Smooth muscle cell (in vitro differentiated cells): ENCODE results near the gene ZBTB16. TPM values are rescaled to one million over a fixed set of nuclear protein-coding genes. Genes with fewer than 3 reads are reported as not detected.

Source experiments
- DNase-seq: peaks from one replicate; lab custom pipeline; 2025; ENCODE audit not compliant: unreplicated experiment; lab: John Stamatoyannopoulos, UW
- H2AFZ ChIP-seq: fragments of 200-600 bp; sonication (generic); 2 replicates; pipeline ENCODE4 v1.6.0; 2016; ENCODE audit warnings: antibody characterized with exemption, low read depth, mild to moderate bottlenecking
- H3F3A ChIP-seq: fragments of 200-600 bp; sonication (generic); 2 replicates; pipeline ENCODE4 v1.6.0; 2017; ENCODE audit warnings: antibody characterized with exemption, low read depth
- H3K27ac ChIP-seq: fragments of 200-600 bp; sonication (generic); 2 replicates; pipeline ENCODE4 v1.5.1; 2016; ENCODE audit warnings: low read depth, mild to moderate bottlenecking
- H3K27me3 ChIP-seq: fragments of 200-600 bp; sonication (generic); 2 replicates; pipeline ENCODE4 v1.6.1; 2016; ENCODE audit warnings: low read depth, mild to moderate bottlenecking
- H3K36me3 ChIP-seq: fragments of 200-600 bp; sonication (generic); 2 replicates; pipeline ENCODE4 v1.5.1; 2016; ENCODE audit warnings: low read depth
- H3K4me1 ChIP-seq: fragments of 200-600 bp; sonication (generic); 2 replicates; pipeline ENCODE4 v1.5.1; 2016; ENCODE audit warnings: low read depth
- H3K4me2 ChIP-seq: fragments of 200-600 bp; sonication (generic); 2 replicates; pipeline ENCODE4 v1.6.0; 2016; ENCODE audit warnings: mild to moderate bottlenecking
- H3K4me3 ChIP-seq: fragments of 200-600 bp; sonication (generic); 2 replicates; pipeline ENCODE4 v1.5.1; 2016; ENCODE audit warnings: mild to moderate bottlenecking
- H3K79me2 ChIP-seq: fragments of 200-600 bp; sonication (generic); 2 replicates; pipeline ENCODE4 v1.6.0; 2016; ENCODE audit warnings: low read depth, mild to moderate bottlenecking
- H3K9ac ChIP-seq: fragments of 200-600 bp; sonication (generic); 2 replicates; pipeline ENCODE4 v1.6.0; 2016; ENCODE audit warnings: low read depth
- H3K9me3 ChIP-seq: fragments of 200-600 bp; sonication (generic); replicated peaks from 2 replicates; pipeline ENCODE4 v1.5.1; 2016; ENCODE audit warnings: low read depth
- H4K20me1 ChIP-seq: fragments of 200-600 bp; sonication (generic); 2 replicates; pipeline ENCODE4 v1.6.0; 2016; ENCODE audit warnings: low read depth
- CTCF ChIP-seq: fragments of 200-600 bp; sonication (generic); IDR thresholded peaks from 2 replicates; pipeline ENCODE4 v1.5.1; 2017; ENCODE audit warnings: borderline replicate concordance, mild to moderate bottlenecking, antibody characterized with exemption; ENCODE audit not compliant: insufficient read depth, poor library complexity, severe bottlenecking
- WGBS: methylation state at CpG from one replicate; pipeline ENCODE4 v1.1.7; 2016; ENCODE audit warnings: low lambda C conversion rate; 5-methylcytosine and 5-hydroxymethylcytosine counted together
- polyA plus RNA-seq: library from polyadenylated mRNA; unstranded; fragments of >200 nt; fragmentation: Nextera tagmentation; extraction: Ambion mirVana; gene quantifications from 2 replicates; pipeline ENCODE4 v1.2.1, GENCODE V29; 2016
- total RNA-seq: library from RNA; depleted of rRNA; stranded (reverse); fragments of >200 nt; gene quantifications from 2 replicates; pipeline ENCODE4 v1.2.3, GENCODE V29; 2014

Gene ZBTB16
- total and polyA plus RNA-seq, 2 experiments from 2014 or later = not detected

- H3K9me3 ChIP-seq = no peaks in the 10 kb centered on the region
- DNase-seq = no peak
- no peak overlapping the region for H3K4me2 ChIP-seq
- H3K27me3 ChIP-seq = peaks cover 65% of the 10 kb centered on the region
- H3K36me3 ChIP-seq = no peaks in the 10 kb centered on the region
- H4K20me1 ChIP-seq = no peaks in the 10 kb centered on the region
- TF ChIP-seq CTCF = no peak
- WGBS = 71% methylated on average over 3 of the region's 3 CpGs
- H3K27ac ChIP-seq = no peak overlapping the region
- H3K79me2 ChIP-seq = no peaks in the 10 kb centered on the region
- peaks cover 7% of the 10 kb centered on the region for H3K4me1 ChIP-seq
- H3K4me3 ChIP-seq = no peak overlapping the region
- H3F3A ChIP-seq = no peaks in the 10 kb centered on the region
- no peak overlapping the region for H2AFZ ChIP-seq
- H3K9ac ChIP-seq = no peak overlapping the region
Measured at GRCh38 chr11:114181195-114181594, 121.7 kb downstream of the ZBTB16 start.

GRCh38 chr11:114181752-114182151 lies 122.2 kb downstream of the ZBTB16 start:
- H2AFZ ChIP-seq = no peak overlapping the region
- H3K4me2 ChIP-seq = no peak overlapping the region
- no peaks in the 10 kb centered on the region for H3K36me3 ChIP-seq
- H3K79me2 ChIP-seq = no peaks in the 10 kb centered on the region
- no peaks in the 10 kb centered on the region for H3K9me3 ChIP-seq
- no peak overlapping the region for H3K9ac ChIP-seq
- 89% methylated on average over 8 of the region's 8 CpGs for WGBS
- no peak overlapping the region for H3K4me3 ChIP-seq
- no peak for TF ChIP-seq CTCF
- DNase-seq = no peak
- no peaks in the 10 kb centered on the region for H4K20me1 ChIP-seq
- no peak overlapping the region for H3K27ac ChIP-seq
- H3K27me3 ChIP-seq = peaks cover 60% of the 10 kb centered on the region
- H3F3A ChIP-seq = no peaks in the 10 kb centered on the region
- H3K4me1 ChIP-seq = peaks cover 7% of the 10 kb centered on the region

- Histone ChIP-seq H3K9ac (no peak overlapping the region), H3F3A (no peaks in the 10 kb centered on the region), H4K20me1 (no peaks in the 10 kb centered on the region), H3K4me1 (peaks cover 7% of the 10 kb centered on the region), H3K27ac (no peak overlapping the region), H3K9me3 (no peaks in the 10 kb centered on the region), H3K4me3 (no peak overlapping the region), H2AFZ (no peak overlapping the region), H3K4me2 (no peak overlapping the region), H3K79me2 (no peaks in the 10 kb centered on the region), H3K27me3 (peaks cover 57% of the 10 kb centered on the region), H3K36me3 (no peaks in the 10 kb centered on the region)
- no peak for TF ChIP-seq CTCF
- DNase-seq = no peak
- 90% methylated on average over 11 of the region's 11 CpGs for WGBS
Measured at GRCh38 chr11:114182471-114183043, 123.0 kb downstream of the ZBTB16 start.

- Histone ChIP-seq H3F3A (no peaks in the 10 kb centered on the region), H3K4me3 (no peak overlapping the region), H3K4me2 (no peak overlapping the region), H4K20me1 (no peaks in the 10 kb centered on the region), H3K27ac (no peak overlapping the region), H3K9me3 (no peaks in the 10 kb centered on the region), H3K9ac (no peak overlapping the region), H3K36me3 (no peaks in the 10 kb centered on the region), H2AFZ (no peak overlapping the region), H3K79me2 (no peaks in the 10 kb centered on the region), H3K27me3 (peaks cover 53% of the 10 kb centered on the region), H3K4me1 (peaks cover 7% of the 10 kb centered on the region)
- TF ChIP-seq CTCF = no peak
- no peak for DNase-seq
- WGBS = 84% methylated on average over 15 of the region's 15 CpGs
Measured at GRCh38 chr11:114183044-114183511, 123.6 kb downstream of the ZBTB16 start.
